NCI-H187 treated with DMSO at 0.1 percent for 48 hours (cell line): ENCODE data around the gene NOX3.
"Not testable (repeated sequence)": the region's sequence is repeated elsewhere in the genome, so short reads cannot be mapped to it uniquely, and the experiment has no call there.

Source experiments
- DNase-seq: peaks from one replicate; lab custom pipeline; 2025; lab: John Stamatoyannopoulos, UW

Gene NOX3

DNA sequence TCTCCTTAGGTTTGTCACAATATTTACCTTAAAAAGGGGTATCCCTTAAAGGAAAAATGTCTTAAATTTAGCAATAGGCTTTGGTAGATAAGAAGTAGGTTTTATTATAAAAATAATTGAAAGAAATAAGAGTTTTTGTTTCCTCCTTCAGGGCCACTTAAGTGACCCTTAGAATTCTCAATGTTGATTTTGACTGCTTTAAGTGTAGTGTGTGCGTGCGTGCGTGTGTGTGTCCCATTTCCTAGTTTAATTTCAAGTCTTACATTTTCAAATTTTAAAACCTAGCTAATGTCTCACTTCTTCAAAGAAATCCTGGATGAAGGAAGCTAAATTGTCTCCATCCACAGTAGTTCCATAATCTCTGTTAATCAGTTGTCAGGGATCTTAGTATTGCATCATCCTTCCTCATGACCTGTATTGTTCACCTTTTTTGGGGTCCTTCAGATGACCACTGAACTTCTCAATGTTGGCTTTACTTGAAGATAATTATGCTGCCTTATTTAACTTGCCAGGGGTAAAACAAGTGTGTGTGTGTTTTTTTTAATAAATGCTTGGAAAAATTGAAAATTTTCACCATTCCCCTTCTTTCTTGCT, 90.7 kb downstream of the NOX3 start:
- DNase-seq: no peak

DNA sequence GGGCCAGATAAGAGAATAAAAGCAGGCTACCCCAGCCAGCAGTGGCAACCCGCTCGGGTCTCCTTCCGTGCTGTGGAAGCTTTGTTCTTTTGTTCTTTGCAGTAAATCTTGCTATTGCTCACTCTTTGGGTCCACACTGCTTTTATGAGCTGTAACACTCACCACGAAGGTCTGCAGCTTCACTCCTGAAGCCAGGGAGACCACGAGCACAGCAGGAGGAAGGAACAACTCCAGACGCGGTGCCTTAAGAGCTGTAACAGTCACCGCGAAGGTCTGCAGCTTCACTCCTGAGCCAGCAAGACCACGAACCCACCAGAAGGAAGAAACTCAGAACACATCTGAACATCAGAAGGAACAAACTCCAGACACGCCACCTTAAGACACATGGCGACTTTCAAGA, 91.6 kb downstream of the NOX3 start:
- not testable (repeated sequence) for DNase-seq

GRCh38 chr6:155362968-155363632, 92.5 kb downstream of the NOX3 start:
- not testable (repeated sequence) for DNase-seq

- no peak for DNase-seq
Observed at GRCh38 chr6:155354167-155354566, 101.5 kb downstream of the NOX3 start.

GRCh38 chr6:155352811-155353210, 102.8 kb downstream of the NOX3 start:
- no peak for DNase-seq

DNA sequence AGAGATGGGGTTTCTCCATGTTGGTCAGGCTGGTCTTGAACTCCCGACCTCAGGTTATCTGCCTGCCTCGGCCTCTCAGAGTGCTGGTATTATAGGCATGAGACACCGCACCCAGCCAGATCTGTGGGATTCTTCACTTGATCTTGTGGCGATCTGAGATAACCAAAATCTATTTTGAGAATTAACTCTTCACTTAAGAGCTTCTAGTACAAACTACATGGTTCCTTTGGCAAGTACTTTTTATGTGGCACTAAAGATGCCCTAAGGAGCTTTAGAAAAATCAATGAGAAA, 103.6 kb downstream of the NOX3 start:
- no peak for DNase-seq

- no peak for DNase-seq
Observed at GRCh38 chr6:155351273-155352129, 104.1 kb downstream of the NOX3 start.

GRCh38 chr6:155349956-155350355, 105.7 kb downstream of the NOX3 start:
- no peak for DNase-seq

DNA sequence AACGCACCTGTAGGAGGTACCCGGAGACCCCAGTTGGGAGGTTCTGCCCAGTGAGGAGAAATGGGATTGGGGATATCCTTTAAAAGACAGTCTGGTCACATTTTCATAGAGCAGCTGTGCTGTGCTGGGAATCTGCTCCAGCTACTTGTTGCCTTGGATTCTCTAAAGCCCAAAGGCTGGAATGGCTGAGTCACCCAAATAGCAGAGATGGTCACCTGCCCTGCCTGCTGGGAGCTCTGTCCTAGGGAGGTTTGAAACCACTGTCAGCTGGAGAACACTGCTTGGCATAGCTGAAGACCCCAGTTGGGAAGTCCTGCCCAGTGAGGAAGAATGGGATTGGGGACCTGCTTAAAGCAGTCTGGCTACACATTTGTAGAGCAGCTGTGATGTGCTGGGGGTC, 106.5 kb downstream of the NOX3 start:
- DNase-seq: no peak

DNA sequence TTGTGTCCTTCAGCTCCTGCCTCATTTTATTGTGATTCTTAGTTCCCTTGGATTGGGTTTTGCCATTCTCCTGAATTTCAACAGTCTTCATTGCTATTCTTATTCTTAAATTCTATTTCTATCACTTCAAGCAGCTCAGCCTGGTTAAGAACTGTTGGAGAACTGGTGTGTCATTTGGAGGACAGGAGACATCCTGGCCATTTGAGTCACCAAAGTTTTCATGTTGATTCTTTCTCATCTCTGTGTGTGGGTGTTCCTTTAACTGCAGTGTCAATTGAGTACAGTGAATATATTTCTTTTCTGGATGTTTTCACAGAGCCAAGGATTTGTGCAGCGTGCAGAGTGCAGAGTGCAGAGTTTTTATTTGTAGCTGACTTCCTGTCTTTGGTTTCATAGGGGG, 107.8 kb downstream of the NOX3 start:
- DNase-seq: no peak

DNA sequence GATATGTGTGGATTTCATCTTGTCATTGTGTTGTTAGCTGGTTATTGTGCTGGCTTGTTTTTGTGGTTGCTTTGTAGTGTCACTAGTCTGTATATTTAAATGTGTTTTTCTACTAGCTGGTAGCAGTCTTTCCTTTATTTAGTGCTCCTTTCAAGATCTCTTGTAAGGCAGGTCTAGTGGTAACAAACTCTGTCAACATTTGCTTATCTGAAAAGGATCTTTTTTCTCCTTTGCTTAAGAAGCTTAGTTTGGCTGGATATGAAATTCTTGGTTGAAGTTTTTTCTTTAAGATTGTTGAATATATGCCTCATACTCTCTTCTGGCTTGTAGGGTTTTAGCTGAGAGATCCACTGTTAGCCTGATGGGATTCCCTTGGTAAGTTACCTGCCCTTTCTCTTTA, 108.7 kb downstream of the NOX3 start:
- no peak for DNase-seq
